ES-I3 (cell line): ENCODE measurements around the gene ANKRD66.

Experiments used
- H3K36me3 ChIP-seq: 2 replicates; pipeline ENCODE4 v1.6.1; 2013; ENCODE audit warnings: mild to moderate bottlenecking, low read length, control low read depth, moderate library complexity; ENCODE audit not compliant: insufficient read depth
- H3K4me1 ChIP-seq: 2 replicates; pipeline ENCODE4 v1.6.1; 2013; ENCODE audit warnings: mild to moderate bottlenecking, control low read depth, low read length; ENCODE audit not compliant: insufficient read depth
- H3K9ac ChIP-seq: 2 replicates; pipeline ENCODE4 v1.6.1; 2013; ENCODE audit warnings: low read depth, mild to moderate bottlenecking, low read length, moderate library complexity
- H3K9me3 ChIP-seq: 2 replicates; pipeline ENCODE4 v1.6.1; 2013; ENCODE audit warnings: mild to moderate bottlenecking, low read length, moderate library complexity; ENCODE audit not compliant: control insufficient read depth, insufficient read depth

ANKRD66 gene

GRCh38 chr6:46792635-46793034, 45.9 kb downstream of the ANKRD66 start:
- Histone ChIP-seq H3K4me1 (no peaks in the 10 kb centered on the region), H3K9me3 (no peaks in the 10 kb centered on the region)

GRCh38 chr6:46793138-46793537, 46.4 kb downstream of the ANKRD66 start, which contains the start of gene MEP1A:
MEP1A (plus strand) TSS chr6:46793389; CDS start chr6:46793399, 10 bp downstream.
- H3K4me1 ChIP-seq: no peaks in the 10 kb centered on the region
- no peaks in the 10 kb centered on the region for H3K9me3 ChIP-seq
- no peaks in the 10 kb centered on the region for H3K36me3 ChIP-seq
- no peak within 1 kb of the TSS for H3K9ac ChIP-seq

More at GRCh38 chr6:46792635-46793034, 45.9 kb downstream of the ANKRD66 start:
- Histone ChIP-seq H3K9ac (no peak overlapping the region), H3K36me3 (no peaks in the 10 kb centered on the region)

- H3K9me3 ChIP-seq: no peaks in the 10 kb centered on the region
- no peaks in the 10 kb centered on the region for H3K4me1 ChIP-seq
- H3K36me3 ChIP-seq: no peaks in the 10 kb centered on the region
- no peak overlapping the region for H3K9ac ChIP-seq
These were observed 47.3 kb downstream of the ANKRD66 start for GRCh38 chr6:46794068-46794467.

GRCh38 chr6:46795816-46796215, 49.1 kb downstream of the ANKRD66 start:
- Histone ChIP-seq H3K9me3 (no peaks in the 10 kb centered on the region), H3K36me3 (no peaks in the 10 kb centered on the region), H3K9ac (no peak overlapping the region), H3K4me1 (no peaks in the 10 kb centered on the region)

- Histone ChIP-seq H3K4me1 (no peaks in the 10 kb centered on the region), H3K36me3 (no peaks in the 10 kb centered on the region)
These were observed 50.3 kb downstream of the ANKRD66 start for GRCh38 chr6:46796848-46797580.

GRCh38 chr6:46799657-46800056, 52.9 kb downstream of the ANKRD66 start:
- H3K9ac ChIP-seq: no peak overlapping the region
- no peaks in the 10 kb centered on the region for H3K4me1 ChIP-seq
- H3K36me3 ChIP-seq: no peaks in the 10 kb centered on the region
- no peaks in the 10 kb centered on the region for H3K9me3 ChIP-seq

More at GRCh38 chr6:46796848-46797580, 50.3 kb downstream of the ANKRD66 start:
- no peak overlapping the region for H3K9ac ChIP-seq
- H3K9me3 ChIP-seq: no peaks in the 10 kb centered on the region

GRCh38 chr6:46808806-46809205, 62.1 kb downstream of the ANKRD66 start:
- Histone ChIP-seq H3K36me3 (no peaks in the 10 kb centered on the region), H3K9me3 (no peaks in the 10 kb centered on the region), H3K4me1 (no peaks in the 10 kb centered on the region), H3K9ac (no peak overlapping the region)
